HK-2 (cell line): ENCODE results near the gene MALSU1.

Experiments used
- DNase-seq: peaks from one replicate; pipeline ENCODE4 v3.0.0-alpha.2; 2018; ENCODE audit not compliant: unreplicated experiment

The MALSU1 gene

GRCh38 chr7:23335136-23335535, 36.0 kb downstream of the MALSU1 start:
- DNase-seq: no peak

GRCh38 chr7:23335621-23336020, 36.5 kb downstream of the MALSU1 start:
- DNase-seq: peak; percentile 11

GRCh38 chr7:23336086-23336485, 36.9 kb downstream of the MALSU1 start:
- no peak for DNase-seq

- no peak for DNase-seq
Observed at GRCh38 chr7:23336799-23337283, 37.7 kb downstream of the MALSU1 start.

- no peak for DNase-seq
Observed at GRCh38 chr7:23337374-23337773, 38.2 kb downstream of the MALSU1 start.

GRCh38 chr7:23338439-23338838, 39.3 kb downstream of the MALSU1 start:
- DNase-seq: no peak

GRCh38 chr7:23338863-23339262, 39.7 kb downstream of the MALSU1 start:
- DNase-seq: no peak

GRCh38 chr7:23341846-23342598, 42.9 kb downstream of the MALSU1 start:
- DNase-seq: no peak

- DNase-seq: no peak
Observed at GRCh38 chr7:23343102-23343501, 44.0 kb downstream of the MALSU1 start.

- no peak for DNase-seq
Observed at GRCh38 chr7:23343806-23344475, 44.8 kb downstream of the MALSU1 start.

GRCh38 chr7:23345601-23346000, 46.5 kb downstream of the MALSU1 start:
- DNase-seq: no peak

GRCh38 chr7:23346316-23346715, 47.2 kb downstream of the MALSU1 start:
- no peak for DNase-seq

- DNase-seq: no peak
Observed at GRCh38 chr7:23347033-23347681, 48.0 kb downstream of the MALSU1 start.

GRCh38 chr7:23347682-23348180, 48.6 kb downstream of the MALSU1 start:
- DNase-seq: no peak

- DNase-seq: no peak
Observed at GRCh38 chr7:23349484-23350157, 50.5 kb downstream of the MALSU1 start.

- no peak for DNase-seq
Observed at GRCh38 chr7:23350466-23350865, 51.3 kb downstream of the MALSU1 start.

GRCh38 chr7:23353172-23353571, 54.0 kb downstream of the MALSU1 start:
- no peak for DNase-seq

- DNase-seq: no peak
Observed at GRCh38 chr7:23356168-23356567, 57.0 kb downstream of the MALSU1 start.

GRCh38 chr7:23356726-23357125, 57.6 kb downstream of the MALSU1 start:
- no peak for DNase-seq

GRCh38 chr7:23357190-23358093, 58.3 kb downstream of the MALSU1 start:
- DNase-seq: no peak

GRCh38 chr7:23358152-23358674, 59.1 kb downstream of the MALSU1 start:
- DNase-seq: no peak
